Activated naive CD4-positive, alpha-beta T cell treated with anti-CD3 and anti-CD28 coated beads, Interleukin-2, amount 50 U/mL, for 16 hours (primary cell): Measurements from ENCODE around the gene ANO9.
"Not testable (repeated sequence)": the region's sequence is repeated elsewhere in the genome, so short reads cannot be mapped to it uniquely, and the experiment has no call there.

Experiments
- DNase-seq: peaks from one replicate; pipeline ENCODE4 v3.0.0-alpha.2; 2020

The ANO9 gene

DNA sequence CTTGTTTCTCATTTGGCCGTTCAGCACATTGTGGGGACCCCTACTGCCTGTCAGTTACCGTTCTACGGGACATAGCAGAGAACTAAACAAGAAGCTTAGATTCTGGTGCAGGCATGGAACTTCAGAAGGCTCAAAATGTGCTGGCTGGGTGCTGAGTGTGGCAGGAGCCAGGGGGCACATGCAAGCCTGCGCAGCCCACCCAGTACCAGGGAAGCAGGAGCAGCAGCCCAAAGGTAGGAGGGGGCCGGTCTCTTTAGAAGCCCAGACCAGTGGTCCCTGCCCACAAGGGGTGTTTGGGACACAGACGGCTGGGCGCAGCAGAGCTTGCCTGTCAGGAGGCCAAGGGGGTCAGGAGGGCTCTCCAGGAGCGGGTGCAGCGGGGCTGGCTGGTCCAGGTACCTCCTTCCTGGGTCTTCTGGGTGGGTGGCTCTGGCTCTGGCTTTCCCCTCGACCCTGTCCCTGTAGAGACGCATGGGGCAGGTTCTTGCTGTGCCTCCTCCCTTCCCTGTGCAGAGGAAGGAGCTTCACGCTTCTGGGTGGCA, 10.5 kb upstream of the ANO9 start:
- no peak for DNase-seq

DNA sequence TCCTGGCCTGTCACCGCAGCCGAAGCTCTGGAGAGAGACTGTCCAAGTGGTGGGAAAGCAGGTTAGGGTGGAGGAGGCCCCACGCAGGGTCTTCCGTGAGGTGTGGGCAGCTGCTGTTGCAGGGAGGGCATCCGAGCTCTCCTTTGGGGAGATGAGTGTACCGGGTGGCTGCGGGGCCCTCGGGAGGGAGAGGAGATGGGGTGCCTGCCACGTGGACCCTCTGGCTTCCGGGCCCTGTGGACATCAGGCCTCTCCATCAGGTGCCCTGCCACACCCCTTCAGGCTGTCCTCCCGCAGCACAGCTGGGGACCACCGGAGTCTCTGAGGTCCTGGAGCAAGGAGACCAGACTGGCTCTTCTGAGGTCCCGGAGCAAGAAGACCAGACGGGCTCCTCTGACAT, 9.9 kb upstream of the ANO9 start:
- no peak for DNase-seq

DNA sequence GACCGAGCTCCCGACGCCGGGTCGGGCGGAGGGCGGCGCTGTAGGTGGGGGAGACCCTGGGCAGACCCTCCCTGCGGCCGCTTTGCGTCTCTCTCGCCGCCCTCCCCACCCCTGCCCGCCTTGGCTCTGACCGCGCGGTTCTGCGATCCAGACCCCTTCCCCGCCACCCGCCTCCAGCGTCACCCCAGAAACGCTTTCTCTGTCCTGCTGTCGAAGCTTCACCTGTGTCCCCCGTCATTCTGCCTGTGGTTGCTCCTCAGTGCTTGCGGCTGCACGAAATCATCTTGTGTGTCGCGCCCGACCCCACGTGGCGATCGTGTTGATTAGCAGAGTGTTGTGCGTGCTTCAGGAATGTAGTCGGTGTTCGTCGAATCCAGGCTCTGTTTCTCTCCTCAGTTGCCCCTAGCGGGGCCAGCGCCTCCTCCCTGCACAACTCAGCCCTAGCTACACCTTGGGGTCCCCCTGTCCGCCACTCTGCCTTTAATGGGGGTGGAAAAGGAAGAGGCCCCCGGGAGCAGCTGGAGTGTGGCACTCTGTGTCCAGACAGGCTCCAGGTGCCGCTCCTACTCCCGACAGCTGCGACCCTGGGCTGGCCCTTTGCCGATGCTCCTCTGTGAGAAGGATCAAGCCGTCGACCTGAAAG, 9.1 kb upstream of the ANO9 start:
- peak; percentile 81 for DNase-seq

DNA sequence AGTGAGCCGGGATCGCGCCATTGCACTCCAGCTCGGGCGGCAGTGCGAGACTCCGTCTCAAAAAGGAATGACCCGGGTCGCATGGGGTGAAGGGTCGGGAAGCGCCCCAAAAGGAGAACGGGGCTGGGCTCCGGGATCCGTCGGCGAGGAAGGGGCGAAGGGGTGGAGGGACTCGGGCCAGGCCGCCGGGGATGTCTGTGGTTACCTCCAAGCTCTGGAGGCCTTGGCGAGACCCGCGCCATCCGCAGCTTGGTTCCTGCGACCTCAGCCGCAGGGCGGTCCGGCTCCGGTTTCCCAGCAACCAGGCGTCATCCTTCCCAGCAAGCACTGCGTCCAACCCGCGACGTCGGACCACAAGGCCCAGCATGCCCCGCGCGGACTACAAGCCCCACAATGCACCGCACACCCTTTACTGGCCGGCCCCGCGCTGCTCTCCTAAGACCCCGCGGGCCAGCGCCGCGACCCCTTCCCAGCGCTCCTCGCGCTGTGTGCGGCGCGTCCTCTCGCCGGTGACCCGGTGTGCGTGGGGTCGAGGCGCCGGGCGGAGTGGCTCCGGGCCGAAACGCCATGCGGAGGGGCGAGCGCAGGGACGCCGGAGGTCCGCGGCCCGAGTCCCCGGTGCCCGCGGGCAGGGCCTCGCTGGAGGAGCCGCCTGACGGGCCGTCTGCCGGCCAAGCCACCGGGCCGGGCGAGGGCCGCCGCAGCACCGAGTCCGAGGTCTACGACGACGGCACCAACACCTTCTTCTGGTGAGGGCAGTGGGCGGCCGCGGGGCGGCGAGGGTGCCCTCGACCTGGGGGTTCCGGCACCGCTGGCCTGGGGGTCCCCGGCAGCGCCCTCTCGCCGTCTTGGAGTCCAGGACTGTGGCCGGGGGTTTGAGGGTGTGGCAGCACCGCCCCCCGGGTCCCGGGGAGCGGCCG, 8.3 kb upstream of the ANO9 start, which contains the start of gene PTDSS2:
Gene PTDSS2, plus strand, starts transcription at position 391 of the 920 bp plus-strand sequence. Its CDS starts 177 bp downstream, at position 568.
- peak; percentile 94 for DNase-seq

DNA sequence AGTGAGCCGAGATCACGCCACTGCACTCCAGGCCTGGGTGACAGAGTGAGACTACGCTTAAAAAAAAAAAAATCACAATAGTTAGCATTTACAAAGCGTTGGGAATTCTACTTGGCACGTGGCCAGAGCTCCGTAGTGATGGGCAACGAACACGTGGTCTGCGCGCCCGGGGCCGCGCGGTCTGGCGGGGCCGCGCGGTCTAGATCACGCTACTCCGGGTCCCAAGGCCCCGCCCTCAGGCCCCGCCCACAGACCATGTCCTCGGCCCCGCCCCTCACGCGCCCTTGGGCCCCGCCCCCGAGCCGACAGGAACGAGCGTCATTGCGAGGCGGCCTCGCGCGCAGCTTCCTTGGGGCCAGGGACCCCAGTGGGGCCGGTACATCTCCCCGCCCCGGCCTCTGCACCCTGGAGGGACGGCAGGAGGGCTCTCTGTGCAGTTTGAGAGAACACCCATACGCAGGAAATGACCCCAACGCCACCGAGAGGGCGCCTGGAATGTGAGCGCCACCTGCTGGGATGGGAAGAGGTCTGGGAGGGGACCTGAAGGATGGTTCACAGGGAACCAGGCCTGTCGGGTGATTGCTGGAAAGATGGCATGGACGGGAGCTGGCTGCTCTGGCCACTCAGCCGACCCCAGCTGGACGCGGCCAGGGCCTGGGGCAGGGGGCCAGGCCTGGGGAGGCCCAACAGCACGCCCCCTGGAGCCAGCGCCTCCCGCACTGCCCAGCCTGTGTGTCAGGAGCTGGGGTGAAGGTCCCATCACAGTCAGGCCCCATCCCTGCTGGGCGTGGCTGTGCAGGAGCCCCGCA, 6.3 kb upstream of the ANO9 start:
- DNase-seq, result peak; percentile 97

DNA sequence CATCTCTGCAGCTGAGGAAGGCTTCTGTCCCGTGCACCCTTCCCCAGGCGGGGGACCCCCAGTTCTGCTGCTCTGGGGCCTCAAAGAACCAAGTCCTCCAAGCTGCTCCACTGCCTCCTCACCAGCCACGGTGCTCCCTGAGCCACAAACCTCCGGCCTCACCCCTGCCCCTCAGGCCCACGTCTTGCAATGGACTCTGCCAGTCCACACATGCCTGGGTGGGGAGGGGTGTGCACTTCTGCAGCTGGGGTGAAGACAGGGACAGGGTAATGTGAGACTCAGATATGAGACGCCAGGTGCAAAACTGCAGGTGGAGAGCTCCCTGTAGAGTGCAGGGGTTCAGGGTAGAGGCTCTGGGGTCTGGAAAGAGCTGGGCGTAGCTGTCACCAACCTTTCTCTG, 5.1 kb upstream of the ANO9 start:
- DNase-seq, result no peak

DNA sequence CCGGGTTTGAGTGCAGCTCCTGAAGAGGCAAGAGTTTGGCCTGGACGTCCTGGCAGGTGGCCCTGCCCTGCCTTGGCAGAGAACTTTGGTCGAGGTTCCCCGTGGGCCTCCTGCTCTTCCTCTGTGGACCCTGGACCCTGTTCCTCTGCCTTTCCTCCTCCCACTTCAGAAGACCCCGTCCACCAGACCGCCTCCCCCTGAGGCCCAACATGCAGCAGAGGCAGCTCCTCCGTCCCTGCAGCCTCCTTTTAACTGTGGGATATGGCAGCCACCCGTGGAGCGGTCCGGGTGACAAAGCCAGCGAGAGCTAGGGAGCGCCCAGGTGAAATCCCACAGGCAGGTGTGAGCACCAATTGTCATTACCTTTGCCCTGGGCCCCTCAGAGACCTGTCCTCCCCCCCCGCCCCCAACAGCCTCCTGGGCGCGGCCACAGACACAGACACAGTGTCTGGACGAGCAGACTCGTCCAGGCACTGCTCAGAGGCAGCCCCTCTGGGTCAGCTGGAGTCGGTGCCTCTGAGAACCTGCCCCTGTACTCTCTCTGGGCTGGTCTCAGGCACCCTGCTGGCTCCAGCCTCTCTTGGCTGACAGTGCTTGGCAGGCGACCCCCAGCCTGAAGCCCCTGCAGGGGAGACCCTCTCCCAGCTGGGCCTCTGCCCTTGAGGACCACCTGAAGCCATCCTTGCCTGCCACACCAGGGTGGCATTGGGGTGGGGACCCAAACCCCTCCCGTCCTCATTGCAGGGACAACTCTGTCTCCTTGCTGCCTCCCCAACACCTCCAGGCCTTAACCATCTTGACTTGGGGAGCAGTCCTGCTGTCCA, 4.2 kb upstream of the ANO9 start:
- DNase-seq, result no peak

DNA sequence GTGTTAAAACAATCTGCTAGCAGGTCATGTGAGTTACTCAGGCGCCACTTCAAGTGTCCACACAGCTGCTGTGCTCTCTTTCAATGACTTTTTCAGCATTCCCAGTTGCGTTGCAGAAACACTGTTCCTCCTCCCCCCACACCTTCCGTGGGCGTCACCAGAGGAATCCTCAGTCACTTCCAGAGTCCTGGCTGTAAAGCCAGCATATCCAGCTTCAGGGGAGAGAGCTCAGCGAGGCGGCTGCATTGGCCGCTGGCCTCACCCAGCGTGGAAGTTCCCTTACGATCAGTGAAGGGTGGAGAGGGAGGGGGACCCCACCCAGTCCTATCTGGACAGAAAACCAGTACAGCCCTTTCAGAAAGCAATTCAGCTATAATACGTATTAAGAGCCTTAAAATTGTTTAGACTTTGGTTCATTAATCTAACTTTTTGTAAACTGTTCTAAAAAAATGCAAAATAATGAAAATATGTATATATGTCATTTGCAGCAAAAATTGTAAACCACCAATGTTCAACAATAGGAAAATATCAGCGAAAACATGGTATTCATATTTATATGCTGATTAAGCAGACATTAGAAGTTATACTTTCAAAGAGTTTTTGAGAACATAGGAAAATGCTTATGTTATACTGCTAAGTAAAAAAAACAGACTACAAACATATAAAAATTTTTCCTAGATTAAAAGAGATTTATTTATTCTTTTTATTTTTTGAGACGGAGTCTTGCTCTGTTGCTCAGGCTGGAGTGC, 2.8 kb upstream of the ANO9 start:
- no peak for DNase-seq

DNA sequence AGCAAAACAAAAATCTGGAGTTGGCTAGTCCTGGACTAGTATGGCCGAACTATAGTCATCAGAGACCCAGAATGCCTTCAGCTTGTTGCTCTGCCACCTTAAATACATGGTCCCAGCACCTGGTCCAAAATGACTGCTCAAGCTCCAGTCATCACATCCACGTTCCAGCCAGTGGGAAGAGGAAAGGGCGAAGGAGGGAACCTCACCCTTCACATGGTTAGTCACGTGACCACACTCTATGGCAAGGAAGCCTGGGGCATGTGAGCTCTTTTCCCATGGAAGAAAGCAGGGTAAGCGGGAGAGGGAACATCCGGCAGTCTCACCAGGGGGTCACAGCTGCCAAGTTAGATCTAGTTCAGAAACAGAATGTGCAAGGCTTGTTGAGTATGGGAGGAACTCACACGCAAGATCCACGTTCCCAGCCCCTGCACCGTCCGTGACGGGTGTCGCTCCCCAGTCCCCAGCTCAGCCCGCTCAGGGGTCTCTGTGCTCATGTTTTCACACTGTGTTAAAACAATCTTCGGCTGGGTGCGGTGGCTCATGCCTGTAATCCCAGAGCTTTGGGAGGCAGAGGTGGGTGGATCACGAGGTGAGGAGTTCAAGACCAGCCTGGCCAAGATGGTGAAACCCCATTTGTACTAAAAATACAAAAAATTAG, 1.9 kb upstream of the ANO9 start:
- DNase-seq, result no peak

DNA sequence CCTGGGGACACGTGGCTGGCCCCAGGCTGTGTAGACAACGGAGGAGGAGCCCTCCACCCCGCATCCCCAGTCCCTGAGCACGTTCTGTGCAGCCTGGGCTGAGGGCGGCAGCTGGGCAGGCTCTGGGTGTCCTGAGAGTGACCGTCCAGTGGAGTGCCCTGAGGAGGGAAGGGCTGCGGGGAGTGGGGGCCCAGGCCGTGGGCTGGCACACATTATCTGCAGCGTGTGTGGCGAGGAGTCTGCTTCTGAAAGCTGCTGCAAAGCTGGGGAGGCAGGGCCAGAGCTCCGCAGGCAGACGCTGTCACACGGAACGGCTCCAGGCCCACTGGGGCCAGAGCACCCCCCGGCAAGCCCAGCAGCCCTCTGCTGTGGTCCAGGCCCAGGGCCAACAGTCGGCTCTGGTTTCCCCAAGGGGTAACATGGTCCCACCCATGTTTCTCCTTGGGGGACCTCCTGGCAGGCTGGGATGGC, 835 bp upstream of the ANO9 start:
- no peak for DNase-seq

DNA sequence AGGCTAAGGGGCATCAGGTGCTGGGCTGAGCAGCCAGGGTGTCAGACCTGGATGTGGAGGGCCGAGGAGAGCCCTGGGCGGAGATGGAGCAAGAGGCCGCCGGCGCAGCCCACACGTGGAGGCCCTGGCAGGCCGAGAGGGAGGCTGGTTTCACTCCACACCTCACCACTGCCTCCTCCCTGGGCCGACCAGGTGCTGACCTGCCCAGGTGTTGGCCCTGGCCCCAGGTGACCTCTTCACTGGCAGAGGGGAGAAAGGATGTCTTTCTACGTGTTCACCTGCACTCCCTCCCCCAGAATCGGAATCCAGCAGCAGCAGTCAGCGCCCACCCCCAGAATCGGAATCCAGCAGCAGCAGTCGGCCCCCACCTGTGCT, 781 bp downstream of the ANO9 start:
- DNase-seq, result peak; percentile 7

DNA sequence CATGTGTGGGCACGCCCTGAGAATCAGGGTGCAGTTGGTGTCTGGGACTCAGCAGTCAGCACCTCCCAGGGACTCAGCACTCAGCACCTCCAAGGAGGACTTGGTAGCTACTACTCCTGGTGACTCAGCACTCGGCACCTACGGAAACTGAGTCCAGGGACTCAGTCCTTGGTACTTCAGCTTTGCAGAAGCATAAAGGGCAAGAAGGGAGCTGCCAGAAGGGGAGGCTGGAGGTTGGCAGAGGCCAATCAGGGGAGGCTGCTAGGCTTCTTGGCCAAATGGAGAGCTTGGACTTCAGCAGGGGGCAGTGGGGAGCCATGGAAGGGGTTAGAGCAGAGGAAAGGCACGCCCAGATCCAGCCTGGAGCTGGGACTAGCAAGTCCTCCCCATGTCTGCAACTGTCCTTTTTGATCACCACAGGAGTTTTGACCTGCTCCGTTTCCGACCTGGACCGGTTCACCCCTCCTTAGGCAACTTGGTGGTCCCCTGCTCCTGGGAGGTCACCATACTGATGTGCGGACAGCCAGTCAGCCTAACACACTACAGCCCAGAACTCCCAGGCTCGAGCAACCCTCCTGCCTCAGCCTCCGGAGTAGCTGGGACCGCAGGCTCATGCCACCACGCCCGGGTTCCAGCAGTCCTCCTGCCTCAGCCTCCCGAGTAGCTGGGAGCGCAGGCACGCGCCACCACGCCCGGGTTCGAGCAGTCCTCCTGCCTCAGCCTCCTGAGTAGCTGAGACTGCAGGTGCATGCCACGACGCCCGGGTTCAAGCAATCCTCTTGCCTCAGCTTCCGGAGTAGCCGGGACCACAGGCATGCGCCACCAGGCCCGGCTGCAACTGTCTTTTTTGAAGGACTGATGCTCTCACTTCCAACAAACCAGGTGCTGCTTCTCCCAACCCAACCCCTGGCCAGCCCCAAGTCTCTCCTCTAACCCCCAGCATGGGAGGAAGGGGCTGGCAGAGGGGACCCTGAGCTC, 1.5 kb downstream of the ANO9 start:
- no peak for DNase-seq

DNA sequence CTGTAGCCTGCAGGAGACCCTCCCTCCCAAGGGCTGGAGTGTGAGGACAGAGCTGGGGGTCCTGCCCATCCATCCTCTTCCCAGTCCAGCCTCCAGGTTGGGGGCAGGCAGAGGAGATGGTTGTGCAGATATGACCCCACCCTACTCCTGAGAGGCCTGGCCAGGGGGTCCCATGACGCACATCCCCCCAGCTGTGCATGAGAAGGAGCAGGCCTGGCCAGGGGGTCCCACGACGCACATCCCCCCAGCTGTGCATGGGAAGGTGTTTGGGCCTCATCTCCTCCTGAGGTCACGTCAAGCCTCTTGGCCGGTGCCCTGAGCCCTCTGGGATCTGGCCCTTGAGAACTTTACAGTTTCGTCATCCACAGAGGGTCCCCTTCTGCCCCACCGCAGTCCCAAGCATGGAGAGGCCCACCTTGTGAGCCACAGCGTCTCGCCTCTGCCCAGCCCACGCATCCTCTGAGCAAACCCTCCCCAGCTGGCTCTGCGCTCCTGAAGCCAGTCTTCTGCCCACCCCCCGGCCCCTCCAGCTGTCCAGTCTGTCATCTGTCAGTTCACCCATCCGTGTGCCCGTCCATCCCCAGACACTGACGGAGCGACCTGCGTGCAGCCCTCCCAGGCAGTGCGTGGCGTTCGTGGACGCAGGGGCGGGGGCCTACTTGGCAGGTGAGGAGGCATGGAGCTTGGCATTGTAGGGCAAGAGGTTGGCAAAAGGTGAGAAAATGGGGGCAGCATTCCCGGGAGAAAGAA, 2.3 kb downstream of the ANO9 start:
- DNase-seq, result no peak

DNA sequence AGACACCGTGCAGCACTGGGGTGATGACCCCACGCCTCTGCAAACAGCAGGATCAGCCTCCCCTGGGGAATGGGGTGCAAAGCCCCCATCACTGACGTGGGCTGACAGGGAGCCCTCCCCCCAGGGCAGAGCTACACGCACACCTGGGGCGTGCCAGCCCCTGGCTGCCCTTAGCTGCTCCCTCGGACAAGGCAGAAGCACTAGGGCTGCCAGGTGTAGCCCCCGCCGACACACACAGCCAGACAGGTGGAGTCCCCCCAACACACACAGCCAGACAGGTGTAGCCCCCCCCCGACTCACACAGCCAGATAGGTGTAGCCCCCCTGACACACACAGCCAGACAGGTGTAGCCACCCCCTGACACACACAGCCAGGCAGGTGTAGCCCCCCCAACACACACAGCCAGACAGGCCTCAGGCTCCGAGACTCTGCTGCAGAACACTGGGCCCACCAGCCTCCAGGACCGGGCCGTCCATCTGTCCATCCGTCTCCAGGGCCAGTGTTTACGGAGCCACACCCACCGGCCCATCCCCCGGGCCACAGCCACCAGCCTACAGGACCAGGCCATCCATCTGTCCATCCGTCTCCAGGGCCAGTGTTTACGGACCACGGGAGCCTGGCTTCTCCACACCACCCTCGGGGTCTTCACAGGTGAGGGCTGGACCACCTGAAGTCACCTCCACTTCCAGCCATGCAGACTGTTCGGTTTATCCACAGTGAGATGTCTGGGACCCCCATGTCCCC, 3.5 kb downstream of the ANO9 start:
- DNase-seq, result no peak

DNA sequence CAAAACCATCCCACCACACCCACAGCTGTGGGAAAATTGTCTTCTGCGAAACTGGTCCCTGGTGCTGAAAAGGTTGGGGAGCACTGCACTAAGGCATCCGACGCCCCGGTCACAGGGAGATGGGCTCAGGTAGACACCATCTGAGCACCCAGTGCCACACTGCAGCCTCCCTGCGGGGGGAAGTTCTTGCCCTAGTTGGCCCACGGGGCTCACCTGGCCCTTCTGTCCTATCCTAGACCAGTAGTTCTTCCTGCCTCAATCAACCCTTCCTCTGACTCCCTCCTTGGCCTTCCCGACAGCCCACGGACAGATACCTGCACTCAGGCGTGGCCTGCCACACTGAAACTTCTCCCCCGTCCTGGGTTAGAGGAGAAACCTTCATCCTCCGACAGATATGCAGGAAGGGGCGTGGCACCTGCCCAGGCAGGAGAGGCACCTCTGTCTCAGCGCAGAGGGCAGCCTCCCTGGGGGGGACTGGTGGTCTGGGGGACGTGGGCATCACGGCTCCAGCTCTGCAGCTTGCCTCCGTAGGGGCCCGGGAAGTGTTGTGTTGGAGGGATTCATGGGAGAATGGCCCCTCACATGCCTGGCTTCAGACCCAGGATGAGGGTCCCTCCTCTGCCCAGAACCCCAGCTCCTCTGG, 4.5 kb downstream of the ANO9 start:
- no peak for DNase-seq

DNA sequence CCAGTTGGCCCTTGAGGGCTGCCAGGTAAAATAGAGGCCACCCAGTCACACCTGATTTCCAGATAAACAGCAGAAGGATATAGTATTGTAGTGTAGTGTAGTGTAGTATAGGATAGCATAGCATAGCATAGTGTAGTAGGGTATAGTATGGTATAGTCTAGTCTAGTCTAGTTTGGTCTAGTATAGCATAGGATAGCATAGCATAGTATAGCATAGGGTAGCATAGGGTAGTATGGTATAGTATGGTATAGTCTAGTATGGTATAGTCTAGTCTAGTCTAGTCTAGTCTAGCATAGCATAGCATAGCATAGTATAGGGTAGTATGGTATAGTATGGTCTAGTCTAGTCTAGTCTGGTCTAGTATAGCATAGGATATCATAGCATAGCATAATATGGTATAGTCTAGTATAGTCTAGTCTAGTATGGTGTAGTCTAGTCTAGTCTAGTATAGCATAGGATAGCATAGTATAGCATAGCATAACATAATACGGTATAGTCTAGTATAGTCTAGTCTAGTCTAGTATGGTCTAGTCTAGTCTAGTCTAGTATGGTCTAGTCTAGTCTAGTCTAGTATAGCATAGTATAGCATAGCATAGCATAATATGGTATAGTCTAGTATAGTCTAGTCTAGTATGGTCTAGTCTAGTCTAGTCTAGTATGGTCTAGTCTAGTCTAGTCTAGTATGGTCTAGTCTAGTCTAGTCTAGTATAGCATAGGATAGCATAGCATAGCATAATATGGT, 6.6 kb downstream of the ANO9 start:
- DNase-seq, result not testable (repeated sequence)

DNA sequence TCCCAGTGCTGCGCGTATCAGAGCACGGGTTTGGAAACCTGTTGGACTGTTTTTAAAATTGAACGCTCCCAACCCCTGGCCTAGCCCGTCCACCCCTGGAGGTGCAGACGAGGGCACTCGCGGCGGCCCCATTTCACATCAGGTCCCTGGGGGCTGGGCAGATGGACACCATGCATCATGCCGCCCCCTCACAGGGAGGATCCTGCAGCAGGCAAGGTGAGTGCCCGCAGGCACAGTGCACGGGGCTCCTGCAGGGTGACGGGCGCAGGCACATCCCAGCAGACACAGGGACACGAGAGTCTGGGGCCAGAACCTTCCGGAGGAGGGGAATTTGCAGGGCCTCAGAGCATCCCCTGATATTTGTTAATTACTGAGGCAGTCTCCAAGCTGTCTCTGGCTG, 7.3 kb downstream of the ANO9 start:
- peak; percentile 6 for DNase-seq
